ENCODE results near the gene TSPAN4.

Gene TSPAN4

DNA sequence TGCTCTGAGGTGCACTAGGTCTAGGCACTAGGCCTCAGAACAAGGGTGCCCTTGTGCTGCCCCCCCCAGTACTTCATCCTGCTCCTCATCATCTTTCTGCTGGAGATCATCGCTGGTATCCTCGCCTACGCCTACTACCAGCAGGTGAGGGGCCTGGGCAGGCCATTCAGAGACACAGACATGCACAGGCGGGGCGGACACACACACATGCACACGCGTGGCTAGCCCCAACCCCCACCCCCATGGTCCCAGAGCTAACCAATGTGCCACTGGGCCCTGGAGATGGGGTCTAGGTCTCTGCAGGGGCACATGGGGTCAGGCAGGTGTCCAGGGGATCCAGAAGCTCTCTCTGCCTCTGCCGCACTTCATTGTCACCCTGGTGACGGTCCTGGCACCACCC, 6.0 kb upstream of the TSPAN4 start:
- no peak for DNase-seq

DNA sequence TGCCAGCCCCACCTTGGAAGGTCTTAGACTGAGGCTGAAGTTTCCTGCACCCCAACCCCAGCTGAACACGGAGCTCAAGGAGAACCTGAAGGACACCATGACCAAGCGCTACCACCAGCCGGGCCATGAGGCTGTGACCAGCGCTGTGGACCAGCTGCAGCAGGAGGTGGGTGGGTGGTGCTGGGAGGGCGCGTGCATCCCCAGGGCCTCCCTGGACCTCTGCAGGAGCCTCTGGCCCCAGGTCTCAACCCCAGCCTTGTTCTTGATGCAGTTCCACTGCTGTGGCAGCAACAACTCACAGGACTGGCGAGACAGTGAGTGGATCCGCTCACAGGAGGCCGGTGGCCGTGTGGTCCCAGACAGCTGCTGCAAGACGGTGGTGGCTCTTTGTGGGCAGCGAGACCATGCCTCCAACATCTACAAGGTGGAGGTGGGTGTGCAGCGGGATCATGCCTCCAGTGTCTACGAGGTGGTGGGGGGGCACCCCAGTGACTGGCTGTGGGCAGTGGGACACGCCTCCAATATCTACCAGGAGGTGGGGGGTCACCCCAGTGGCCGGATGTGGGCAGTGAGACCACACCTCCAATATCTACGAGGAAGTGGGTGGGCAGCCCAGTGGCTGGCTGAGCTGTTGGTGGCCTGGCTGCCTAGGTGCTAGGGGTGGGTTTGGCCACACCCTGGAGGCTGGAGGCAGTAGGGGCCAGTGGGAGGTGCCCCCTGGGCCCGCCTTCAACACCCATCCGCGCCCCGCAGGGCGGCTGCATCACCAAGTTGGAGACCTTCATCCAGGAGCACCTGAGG, 5.3 kb upstream of the TSPAN4 start:
- DNase-seq, result no peak

DNA sequence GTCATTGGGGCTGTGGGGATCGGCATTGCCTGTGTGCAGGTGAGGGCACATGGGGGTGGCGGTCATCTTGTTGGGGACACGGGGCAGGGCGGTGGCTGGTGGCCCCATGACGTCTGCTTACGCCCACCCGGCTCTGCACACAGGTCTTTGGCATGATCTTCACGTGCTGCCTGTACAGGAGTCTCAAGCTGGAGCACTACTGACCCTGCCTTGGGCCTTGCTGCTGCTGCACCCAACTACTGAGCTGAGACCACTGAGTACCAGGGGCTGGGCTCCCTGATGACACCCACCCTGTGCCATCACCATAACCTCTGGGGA, 4.7 kb upstream of the TSPAN4 start:
- no peak for DNase-seq

DNA sequence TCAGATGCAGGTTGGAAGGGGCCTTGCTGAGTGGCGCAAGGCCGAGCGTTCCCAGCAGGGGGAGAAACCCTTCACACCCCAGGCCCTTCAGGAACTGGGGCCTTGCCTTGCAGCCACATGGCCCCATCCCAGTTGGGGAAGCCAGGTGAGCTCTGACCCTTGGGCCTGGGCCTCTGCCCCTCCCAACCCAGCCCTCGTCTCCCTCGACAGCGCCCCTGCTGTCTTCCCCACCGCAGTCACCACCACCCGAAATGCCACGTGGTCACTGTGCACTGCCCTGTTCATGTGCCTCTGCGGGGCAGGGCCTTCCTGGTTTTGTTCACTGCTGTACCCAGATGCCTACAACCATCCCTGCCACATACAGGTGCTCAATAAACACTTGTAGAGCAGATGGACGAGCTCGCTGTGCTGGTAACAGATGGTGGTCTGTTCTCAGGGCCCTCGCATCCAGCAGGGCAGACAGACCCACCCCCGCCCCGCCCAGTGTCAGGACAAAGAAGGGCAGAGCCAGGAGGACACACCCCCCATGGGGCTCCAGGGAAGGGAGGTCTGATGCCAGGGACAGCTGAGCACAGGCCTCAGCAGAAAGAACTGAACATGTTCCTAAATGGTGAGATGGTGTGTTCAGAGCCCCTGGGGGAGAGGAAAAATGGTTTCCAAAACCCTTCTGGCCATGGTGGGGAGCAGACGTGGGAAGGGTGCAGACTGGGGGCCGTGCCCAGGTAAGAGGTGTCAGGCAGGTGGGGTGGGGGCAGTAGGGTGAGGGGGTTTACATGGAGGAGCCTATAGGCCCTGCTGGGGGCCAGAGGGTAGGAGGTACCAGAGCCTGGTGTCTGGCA, 4.0 kb upstream of the TSPAN4 start:
- DNase-seq, result no peak

- DNase-seq, result no peak
Observed at GRCh38 chr11:839280-839623, 3.4 kb upstream of the TSPAN4 start.

- DNase-seq, result no peak
Observed at GRCh38 chr11:839875-840617, 2.6 kb upstream of the TSPAN4 start.

DNA sequence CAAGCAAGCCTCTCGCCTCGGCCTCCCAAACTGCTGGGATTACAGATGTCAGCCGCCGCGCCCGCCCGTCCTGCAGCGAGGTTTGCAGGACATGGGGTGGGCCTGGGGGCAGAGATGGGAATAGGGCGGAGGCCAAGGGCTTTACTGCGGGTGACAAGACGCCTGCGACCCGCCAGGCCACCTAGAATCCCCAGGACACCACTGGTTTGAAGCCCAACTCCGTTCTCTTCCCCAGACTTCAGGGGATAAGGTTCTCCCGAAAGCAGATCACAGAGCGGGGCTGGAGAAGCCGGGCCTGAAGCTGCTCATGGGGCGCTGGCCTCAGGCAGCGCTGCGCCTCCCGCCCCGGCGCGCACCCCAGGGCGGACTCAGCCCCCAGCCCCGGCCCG, 677 bp upstream of the TSPAN4 start:
- DNase-seq, result no peak

DNA sequence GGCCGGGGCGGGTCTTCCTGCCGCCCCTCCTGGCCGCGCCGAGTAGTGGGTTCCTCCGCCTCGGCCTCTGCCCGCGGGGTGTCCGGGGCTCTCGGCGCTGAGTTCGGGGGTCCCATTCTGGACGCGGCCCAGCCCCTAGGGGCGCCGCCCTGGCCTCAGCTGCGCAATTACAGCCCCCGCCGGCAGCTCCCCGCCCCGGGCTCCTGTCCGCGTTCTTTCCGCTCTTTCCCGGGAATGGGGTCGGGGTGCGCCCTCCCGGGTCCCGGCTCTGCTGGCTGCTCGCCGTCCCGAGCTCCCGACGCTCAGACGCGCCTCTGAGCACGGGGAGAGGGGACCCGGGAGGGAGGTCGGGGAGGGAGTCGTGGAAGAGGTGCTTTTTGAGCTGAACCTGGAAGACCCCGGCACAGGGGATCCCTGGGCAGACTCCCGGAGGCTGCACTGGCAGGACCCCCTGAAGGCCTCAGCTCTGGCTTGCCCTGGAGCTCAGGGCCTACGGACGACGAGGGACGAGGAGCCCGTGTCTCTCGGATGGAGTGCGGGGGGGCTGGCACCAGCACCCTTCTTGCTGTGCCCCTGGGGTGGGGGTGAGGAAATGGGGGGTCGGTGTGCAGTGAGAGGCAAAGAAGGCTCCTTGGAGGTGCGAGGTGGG, 558 bp downstream of the TSPAN4 start:
- no peak for DNase-seq

DNA sequence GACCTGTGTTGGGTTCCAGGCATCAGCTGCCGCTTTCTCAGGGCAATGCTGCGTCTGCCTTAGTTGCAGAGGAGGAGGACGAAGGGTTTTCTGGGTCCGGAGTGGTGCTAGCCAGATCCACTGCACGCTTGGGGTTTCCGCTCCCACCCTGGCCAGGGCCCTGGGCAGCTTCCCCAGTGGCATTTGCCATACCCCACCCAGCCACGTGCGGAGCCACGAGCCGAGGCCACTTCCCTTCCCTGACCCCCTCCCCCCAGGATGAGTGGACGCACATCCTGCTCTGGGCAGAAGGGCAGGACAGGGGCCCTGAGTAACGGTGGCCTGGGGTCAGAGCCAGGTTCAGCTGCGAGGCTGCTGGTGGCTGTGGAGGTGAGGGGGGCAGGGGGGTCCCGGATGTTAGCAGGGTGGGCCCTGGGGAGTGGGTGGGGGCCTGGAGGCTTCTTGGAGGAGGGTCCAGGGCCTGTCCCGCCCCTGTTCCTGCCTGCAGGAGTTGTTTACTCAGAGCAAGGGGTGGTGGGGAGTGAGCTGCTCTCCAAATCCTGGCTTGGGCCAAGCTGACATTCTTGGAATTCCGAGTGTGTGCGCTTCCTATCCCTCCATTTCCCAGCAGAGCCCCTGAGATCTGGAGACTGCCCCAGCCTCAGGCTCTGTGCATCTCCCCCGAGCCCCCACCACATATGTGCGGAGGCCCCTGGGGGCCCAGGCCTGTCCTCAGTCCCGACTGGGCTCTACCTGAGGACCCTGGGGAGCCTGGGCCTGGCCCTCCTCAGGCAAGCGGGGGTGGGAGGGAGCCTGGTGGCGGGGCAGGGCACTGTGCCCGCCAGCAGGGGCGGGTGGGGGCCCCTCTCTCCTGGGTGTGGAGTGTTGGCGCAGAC, 1.4 kb downstream of the TSPAN4 start:
- DNase-seq, result no peak

DNA sequence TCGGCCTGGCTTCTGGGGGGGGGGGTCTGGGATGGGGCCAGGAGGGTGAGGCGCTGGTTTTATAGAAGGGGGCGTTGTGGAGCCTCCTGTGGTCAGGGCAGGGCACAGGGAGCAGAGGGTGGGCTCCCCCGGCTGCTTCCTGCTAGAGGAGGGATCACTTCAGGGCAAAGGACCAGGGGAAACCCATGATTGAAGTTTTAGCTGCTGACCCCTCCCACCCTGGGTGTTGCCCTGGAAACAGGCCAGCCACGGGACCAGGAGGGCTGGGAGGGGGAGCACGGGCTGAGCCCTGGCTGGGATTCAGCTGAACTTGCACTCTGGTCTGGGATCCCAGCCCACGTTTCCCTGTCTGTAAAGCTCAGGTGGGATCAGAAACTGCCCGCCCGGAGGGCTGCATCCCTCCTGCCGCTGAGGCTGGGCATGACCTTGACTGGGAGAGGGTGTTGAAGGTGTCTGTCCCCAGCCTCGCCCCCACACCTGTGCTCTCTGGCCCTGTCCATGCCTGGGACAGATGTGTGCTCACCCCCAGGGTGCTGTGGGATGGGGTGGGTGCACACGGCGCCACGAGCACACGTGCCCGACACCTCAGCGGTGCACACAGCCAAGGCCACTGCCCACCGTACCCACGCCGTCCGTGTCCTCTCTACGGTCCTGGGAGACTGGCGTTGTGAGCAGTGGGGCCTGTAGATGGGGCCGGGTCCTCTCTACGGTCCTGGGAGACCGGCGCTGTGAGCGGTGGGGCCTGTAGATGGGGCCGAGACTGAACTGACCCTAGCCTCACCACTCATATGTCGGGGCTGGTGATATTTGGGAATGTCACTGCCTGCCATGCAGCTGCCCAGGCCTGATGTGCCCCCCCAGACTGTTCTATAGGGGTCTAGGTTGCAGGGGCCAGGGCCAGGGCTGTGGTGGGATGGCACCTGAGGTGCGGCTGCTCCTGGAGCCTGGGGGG, 2.3 kb downstream of the TSPAN4 start:
- no peak for DNase-seq

DNA sequence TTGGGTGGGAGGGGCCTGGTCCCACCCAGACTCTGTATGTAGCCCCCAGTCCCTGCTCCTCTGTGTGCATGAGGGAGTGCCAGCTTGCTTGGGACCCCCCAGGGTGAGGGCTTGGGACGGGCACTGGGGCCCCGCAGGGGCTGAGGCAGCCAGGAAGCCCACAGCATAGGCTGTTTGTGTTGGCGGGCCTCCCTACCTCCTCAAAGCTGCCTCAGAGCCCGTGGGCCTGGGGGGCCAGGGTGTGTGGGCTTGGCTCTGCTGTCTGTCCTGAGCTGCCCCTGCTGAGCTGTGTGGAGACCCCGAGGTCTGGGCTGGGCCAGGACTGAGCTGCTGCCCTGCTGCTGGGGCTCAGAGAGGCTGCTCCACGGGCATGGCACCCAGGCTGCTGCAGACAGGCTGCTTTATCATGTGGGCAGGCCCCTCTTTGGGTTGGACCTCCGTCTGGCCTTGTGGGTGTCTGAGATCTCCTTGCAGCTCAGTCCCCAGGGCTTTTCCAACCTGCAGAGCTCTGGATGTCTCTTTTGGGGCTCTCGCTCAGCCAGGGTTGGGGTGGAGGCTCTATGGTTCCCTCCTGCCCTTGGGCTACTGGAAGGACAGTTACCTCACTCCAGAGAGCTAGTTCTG, 3.3 kb downstream of the TSPAN4 start:
- no peak for DNase-seq

GRCh38 chr11:846496-847098, 3.9 kb downstream of the TSPAN4 start:
- DNase-seq, result no peak

- DNase-seq, result no peak
Observed at GRCh38 chr11:847876-848275, 5.2 kb downstream of the TSPAN4 start.

GRCh38 chr11:848380-848931, 5.8 kb downstream of the TSPAN4 start:
- DNase-seq, result peak; percentile 35 to 75

- peak; percentile 61 to 92 for DNase-seq
Observed at GRCh38 chr11:849104-849824, 6.6 kb downstream of the TSPAN4 start.

DNA sequence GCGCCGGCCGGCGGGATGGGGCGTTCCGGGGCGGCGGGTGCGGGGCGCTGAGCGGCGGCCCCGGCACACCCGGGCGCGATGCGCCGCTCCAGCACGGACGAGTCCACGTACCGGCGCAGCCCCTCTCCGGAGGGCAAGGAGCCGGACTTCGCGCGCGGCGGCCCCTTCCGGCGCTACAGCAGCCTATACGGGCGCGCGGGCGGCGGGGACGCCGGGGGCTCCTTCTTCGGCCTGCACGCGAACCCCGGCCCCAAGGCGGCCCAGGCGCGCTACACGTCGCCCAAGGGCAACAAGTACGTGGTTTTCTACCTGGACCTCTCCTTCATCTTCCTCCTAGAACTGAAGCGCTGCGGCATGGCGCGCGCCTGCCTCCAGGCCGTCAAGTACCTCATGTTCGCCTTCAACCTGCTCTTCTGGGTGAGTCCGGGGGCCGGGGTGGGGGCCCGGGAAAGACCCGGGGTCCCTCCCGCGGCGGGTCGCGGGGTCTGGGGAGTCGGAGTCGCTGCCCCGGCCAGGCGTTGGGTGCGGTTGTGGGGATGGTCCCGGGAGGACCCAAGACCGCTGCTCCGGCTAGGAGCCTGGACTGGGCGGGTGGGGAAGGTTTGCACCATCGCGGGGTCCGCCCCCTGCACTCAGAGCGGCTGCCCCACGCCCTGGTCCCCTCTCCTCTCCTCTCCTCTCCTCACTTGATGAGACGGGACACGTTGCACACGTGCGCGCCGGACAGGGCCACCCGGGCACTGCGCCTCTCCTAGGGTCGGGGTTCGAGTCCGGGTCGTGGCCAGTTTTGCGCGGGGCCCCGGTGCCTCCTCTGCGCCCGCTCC, 7.5 kb downstream of the TSPAN4 start:
- DNase-seq, result peak in 1 of 2 experiments; percentile 84

- peak in 1 of 2 experiments; percentile 84 for DNase-seq
Observed at GRCh38 chr11:850775-851763, 8.4 kb downstream of the TSPAN4 start.

Data from NCI-H526 (cell line).